Pulmonary artery endothelial cell (primary cell): ENCODE measurements around the gene SPECC1L. TPM values are rescaled to one million over a fixed set of nuclear protein-coding genes. Genes with fewer than 3 reads are reported as not detected.

Source experiments
- DNase-seq: peaks from one replicate; pipeline ENCODE4 v3.0.0-alpha.2; 2011; ENCODE audit warnings: low read depth, low spot score
- total RNA-seq: library from RNA; depleted of rRNA; stranded (reverse); fragments of >200 nt; gene quantifications from 2 replicates; pipeline ENCODE4 v1.2.3, GENCODE V29; 2014

Gene SPECC1L
- total RNA-seq, 1 donor from 2014 or later, result 42.0 TPM

DNA sequence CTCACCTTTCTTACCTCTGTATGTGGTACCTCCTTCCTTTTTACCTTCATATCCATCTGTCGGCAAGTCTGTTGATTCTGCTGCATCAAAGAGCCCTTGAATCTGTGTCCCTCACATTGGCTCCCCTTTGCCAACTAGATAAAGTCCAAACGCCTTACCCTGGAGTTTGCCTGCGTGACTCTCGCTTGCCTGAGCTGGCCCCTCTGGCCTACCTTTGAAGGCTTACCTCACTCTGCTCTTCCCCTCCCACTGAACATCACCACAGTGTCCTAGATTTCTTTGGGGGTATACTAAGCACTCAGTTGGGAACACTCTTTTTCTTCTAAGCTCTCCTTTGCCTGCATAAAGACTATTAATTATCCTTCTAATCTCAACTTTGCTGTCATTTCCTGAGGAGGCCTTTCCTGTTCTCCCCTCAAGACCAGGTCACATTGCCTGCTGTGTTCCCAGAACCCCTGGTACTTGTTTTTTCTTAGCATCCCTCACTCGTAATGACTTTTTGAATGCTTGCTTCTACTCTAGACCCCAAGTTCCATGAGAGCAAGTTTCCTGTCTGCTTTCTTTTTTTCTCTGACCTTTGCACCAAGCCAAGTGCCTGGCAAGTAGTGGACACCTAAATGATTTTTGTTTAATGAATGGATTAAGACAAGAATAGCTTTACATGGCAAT is 89.0 kb downstream of the SPECC1L start:
- peak; percentile 81 for DNase-seq

DNA sequence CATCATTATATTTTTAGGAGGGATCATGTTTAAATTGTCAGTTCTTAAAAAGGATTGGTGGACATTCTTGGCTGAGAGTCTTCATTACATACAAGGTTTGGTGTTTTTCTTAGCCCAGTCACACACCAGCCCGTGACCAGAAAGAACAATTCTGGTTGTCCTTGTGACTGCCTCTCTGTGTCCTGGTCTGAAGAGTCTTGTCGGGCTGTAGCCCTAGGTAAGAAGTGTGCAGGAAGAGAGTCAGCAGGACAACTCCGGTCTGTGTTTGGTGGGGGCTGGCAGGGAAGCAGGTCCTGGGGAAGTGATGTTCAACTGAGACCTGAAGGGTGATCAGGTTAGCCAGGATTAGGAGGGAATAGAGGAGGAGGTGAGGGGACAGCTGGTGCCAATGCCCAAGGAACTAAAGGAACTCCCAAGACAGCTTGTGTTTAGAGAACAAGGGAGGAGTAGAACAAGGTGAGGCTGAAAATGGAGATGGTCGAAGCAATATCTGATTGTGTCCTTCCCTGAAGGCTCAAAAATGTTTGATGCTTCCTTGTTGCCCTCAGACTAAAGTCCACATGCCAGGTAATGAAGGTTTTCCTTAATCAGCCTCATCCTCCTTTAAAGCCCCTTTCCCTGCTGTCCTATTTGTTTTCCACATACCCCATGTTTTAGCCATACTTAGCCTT is 91.5 kb downstream of the SPECC1L start:
- no peak for DNase-seq

DNA sequence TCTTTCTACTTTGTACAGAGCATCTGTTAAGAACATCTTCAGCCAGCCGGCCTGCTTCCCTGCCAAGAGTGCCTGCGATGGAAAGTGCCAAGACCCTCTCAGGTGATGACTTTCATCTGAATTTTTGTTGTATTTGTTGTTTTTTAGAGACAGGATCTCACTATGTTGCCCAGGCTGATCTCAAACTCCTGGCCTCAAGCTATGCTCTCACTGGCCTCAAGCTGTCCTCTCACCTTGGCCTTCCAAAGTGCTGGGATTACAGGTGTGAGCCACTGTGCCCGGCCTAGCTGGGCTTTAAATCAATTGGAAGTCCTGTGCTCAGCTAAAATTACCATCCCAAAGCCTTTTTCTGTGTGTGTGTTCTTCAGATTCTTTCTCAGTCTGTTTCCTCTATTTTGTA is 92.6 kb downstream of the SPECC1L start:
- DNase-seq, result no peak

DNA sequence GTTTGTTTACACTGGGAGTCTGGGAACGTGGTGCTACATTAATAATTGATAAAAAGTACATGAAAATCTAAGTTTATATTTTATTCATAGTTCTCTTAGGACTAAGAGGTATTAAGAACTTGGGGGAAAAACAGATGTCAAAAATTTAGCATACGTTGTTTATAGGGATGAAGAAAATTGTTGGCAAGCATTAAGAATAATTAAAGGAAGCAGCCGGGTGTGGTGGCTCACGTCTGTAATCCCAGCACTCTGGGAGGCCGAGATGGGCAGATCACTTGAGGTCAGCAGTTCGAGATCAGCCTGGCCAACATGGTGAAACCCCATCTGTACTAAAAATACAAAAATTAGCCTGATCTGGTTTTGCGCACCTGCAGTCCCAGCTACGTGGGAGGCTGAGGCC is 96.1 kb downstream of the SPECC1L start:
- DNase-seq, result no peak

DNA sequence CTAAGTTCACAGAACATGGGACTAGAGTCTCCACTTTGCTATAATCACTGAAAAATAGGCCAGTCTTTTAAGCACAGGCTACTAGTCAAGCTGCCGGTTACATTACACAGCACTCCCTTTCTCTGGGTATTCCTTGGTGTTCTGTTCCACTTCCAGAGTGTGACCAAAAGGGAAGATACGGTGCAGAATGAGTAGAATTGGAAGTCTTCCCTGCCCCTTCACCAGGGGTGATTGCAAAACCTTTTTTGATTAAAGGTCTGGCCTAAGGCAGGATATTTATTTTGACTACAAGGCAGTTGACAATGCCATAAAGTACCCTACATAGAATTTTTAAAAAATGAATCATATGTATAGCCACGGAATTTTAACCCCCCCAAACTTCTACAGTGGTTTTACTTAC is 97.2 kb downstream of the SPECC1L start:
- DNase-seq, result no peak

DNA sequence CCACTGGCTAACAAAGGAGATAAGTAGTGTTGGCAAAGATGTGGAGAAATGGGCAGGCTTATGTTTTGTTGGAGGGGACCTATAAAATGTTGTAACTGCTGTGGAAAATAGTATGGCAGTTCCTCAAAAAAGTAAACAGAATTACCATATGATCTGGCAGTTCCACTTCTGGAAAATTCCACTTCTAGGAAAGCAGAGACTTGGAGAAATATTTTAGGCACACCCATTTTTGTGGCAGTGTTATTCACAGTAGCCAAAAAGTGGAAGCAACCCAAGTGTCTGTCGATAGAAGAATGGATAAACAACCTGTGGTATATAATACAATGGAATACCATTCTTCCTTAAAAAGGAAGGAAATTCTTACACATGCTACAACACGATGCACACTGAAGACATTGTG is 99.8 kb downstream of the SPECC1L start:
- no peak for DNase-seq

DNA sequence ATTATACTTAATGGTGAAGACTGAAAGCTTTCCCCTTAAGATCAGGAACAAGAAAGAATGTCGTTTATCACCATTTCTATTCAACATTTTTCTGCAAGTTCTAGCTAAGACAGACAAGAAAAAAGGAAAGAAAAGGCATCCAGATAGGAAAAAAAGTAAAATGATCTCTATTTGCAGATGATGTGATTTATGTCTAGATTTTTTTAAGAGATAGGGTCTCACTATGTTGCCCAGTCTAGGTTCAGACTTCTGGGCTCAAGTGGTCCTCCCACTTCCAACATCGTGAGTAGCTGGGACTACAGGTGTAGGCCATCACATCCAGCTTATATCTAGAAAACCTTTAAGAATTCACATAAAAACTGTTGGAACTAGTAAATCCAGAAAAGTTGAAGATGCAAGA is 105.4 kb downstream of the SPECC1L start:
- no peak for DNase-seq

DNA sequence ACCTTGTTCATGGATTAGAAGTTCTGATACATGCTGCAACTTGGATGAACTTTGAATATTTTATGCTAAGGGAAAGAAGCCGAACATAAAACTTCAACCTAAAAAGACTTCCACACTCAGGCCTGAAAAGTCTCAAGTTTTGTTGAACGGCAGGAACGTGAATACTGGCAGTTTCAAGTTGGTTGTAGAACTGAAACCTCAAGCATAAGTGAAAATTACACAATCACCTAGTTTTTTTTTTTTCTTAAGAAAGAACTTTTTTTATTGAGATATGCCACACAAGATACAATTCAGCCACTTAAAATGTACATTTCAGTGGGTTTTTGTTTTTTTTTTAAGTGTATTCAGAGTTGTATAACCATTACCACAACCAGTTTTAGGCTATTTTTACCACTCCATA is 106.0 kb downstream of the SPECC1L start:
- no peak for DNase-seq

DNA sequence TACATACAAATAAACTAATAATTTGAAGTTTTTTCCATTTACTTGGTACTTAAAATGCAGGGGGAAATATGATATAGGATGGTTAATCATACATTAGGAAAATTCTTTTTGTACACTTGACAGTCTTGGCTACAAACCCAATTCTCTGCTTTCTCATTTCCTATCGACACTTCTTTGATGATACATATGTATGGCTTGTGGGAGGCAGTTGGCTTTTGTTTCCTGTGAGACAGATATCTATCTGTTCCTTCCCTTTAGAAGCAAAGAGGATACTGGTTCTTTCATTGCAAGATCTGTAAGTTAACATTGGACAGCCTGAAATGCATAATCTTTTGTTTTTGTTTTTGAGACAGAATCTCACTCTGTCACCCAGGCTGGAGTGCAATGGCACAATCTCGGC is 108.9 kb downstream of the SPECC1L start:
- no peak for DNase-seq

DNA sequence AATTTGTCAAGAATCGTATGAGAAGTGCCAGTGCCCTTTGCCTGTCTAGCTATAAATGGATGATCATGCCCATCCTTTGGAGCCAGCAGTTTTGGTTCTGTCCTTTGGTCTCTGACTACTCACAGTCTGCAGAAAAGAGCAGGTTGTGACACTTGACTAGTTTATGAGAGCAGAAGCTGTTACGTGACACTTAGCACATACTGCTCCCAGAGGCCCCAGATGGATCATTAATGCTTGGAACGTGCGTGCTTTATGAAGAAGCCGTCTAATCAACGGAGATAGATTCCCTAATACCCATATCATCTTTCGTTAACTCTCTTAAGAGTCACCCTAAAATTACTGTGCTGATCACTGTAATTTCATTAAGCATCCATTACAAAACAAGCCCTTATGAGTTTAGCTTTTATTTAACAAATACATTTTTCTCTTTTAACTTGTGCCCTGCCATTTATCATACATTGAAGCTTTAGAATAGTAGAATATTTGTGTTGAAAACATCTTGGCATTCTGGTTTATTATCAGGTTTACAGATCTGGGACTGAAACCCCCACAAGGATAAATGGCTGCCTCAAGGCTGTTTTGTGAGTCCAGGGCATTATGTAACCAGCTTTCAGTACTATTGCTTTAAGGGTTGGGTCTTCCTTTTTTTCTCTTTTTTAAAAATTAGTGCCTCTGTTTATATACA is 109.7 kb downstream of the SPECC1L start:
- no peak for DNase-seq

DNA sequence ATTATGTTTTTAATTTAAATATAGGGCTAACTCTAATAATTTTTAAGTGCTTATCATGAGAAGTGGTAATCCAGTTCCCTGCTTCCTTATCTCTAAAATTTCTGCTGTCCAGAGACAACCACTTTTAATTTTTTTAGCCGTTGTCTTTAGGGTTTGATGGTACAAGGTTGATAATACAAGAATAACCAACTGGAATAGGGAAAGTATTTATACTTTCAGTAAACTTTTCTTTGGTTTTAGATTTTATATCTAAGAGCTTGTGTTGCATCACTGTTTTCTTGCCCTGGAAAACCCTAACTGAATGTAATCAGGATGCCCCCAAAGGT is 110.2 kb downstream of the SPECC1L start:
- no peak for DNase-seq

DNA sequence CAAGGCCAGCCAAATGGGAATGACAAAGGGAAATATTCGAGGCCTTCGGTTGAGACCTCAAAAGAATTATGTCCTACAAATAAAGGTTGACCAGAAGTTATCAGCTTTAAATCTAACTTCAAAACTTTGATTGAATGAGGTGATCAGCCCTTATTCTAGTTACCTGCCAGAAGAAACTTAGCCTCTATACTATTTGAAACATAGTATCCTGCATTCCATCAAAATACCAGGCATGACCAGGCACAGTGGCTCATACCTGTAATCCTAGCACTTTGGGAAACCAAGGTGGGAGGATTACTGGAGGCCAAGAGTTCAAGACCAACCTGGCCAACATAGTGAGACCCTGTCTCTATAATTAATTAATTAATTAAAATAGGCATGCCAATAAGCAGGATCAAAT is 112.4 kb downstream of the SPECC1L start:
- no peak for DNase-seq

DNA sequence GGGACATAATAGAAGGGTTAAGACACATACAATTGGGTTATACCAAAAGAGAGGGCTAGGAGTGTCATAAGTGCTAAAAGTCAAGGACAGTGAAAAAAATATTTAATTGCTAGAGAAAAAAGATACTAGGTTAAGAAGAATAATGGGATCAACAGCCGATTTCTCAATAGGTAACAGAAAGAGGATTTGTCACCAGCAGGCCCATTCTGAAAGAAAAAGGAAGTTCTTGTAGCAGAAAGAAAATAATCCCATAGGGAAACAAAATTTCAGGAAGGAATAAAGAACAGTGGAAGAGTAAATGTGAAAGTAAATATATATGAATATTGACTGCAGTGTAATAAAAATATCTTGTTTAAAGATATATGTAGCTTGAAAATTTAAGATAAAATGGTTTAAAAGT is 113.5 kb downstream of the SPECC1L start:
- DNase-seq, result no peak

DNA sequence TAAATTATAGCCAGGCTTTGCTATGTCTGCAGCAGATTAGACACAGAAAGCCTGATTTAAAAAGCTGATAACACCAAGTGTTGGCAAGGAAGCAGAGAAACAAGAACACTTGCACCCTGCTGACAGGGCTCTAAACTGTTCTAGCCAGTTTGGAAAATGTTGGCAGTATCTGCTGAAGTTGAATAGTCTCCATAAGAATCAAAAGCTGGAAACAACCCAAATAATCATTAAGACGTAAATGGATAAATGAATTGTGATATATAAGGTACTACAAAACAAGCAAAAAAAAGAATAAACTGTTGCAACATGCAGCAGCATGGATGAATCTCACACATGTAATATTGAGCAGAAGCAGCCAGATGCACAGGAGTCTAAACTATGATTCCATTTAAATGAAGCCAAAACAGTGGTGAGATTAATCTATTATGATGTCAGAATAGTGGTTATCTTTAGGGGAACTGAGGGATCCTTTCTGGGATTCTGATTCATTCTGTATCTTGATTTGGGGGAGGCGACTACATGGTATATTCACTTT is 116.4 kb downstream of the SPECC1L start:
- no peak for DNase-seq

DNA sequence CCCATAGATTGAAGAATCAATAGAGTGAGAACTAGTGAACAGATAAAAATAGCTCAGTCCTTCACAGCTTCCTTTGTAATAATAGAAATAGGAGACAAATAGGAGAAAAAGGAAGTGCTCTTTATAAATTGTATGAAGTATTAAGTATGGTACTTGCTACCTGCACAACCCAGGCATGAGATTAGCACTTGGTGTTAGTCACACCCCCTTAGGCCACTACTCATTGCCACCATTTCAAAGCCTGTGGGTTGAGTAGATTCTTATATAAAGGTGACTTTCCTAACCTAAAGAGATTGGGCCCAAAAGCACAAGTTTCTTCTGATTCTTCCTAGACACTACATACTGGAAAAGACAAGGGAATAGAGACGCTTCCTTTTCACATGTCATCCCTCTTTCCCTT is 119.0 kb downstream of the SPECC1L start:
- DNase-seq, result no peak

DNA sequence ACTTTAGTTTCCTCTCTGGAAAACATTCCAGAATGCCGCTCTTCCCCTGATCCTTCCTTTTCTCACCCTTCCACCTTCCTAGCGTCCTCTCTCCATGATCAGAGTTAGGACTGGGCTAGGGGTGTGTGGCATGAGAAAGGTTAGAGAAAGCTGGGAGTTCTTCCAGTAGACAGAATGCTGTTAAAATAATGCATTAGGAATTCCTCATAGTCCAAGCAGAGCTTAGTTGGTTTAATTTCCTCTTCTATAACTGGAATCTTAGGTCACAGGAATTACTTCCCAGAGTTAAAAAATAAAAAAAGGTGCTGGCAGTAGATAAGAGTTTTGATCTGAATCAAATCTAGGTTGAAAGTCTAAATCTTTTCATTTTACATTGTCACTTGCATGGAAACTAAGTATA is 119.5 kb downstream of the SPECC1L start:
- no peak for DNase-seq

DNA sequence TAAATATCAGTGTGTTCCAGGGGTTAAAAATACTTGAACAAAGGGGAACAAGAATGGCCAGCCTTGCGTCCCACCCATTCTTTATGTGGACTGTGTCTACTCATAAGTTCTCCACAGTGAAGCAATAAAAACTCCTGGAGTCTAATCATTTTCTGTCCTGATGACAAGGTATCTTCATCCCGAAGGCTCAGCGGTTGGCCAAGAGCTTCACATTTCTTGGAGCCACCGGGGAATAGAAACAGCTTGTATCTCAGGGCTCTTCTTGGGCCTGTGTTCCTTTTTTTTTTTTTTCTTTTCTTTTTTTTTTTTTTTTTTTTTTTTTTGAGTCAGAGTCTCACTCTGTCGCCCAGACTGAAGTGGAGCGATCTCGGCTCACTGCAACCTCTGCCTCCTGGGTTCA is 119.9 kb downstream of the SPECC1L start:
- no peak for DNase-seq

DNA sequence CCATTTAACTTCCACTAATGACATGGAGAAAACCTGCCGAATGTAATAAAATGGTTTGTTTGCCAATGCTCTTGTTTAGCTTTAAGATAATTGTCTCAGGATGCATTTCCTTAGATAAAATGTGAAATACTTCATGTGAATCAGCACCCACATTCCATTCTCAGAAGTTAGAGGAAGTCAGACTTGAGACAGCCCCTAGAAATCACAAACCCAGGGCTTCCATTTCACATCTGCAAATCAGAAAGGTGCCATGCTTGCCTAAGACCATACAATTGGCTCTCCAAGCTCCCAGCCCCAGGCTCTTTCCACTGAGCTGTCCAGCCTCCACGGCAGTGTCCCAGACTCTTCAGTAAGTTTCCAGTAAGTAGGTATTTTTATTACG is 121.2 kb downstream of the SPECC1L start:
- DNase-seq, result no peak

DNA sequence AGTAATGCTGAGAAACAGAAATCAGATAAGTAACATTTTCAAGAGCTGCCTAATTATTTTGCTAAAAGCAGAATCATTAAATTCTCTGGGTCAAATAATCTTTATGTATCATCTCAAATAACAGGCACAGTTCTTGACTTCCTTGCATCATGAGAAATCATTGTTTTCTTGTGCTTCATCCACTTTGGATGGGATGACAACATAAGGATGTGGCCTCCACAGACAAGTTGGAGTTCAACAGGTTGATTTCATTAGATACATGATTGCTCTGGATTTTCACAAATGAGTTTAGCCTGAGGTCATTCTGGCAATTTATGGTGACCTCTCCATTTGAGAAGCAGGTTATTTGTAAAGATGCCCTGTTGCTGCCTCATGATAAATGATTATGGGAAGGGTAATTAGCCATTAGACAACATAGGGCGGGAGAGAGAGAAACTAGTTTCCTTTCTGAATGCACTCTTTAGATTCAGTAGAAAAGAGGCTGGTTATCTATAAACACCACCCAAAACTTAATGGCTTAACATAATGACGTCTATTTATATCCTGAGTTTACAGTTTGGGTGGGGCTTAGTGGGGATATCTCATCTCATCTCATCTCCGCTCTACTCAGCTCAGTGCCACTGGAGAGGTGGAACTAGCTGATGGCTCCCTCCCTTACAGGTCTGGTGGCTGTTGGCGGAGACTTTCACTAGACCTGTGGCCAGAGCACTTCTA is 121.7 kb downstream of the SPECC1L start:
- DNase-seq, result no peak

DNA sequence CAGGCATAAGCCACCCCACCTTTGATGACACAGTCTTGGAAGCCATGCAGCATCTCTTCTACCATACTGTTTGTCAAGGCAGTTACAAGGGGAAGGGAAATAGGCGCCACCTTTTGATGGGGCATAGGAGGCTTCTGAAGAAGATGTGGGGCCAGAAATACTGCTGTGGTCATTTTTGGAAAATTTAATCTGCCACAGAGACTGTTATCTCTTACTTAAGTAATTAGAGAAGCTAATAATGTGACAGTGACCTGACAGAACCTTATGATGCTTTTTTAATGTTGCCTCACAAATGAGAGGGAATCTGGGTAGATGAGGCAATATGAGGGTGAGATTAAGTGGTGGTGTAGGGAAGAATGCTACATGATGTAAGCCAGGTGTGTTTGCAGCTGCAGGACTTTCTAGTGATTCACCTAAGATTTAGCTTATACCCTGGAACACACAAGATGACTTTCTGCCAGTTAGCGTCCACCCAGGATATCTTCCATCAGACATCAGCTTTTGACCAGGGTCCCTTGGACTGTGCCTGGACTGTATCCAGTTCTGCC is 122.5 kb downstream of the SPECC1L start:
- no peak for DNase-seq

DNA sequence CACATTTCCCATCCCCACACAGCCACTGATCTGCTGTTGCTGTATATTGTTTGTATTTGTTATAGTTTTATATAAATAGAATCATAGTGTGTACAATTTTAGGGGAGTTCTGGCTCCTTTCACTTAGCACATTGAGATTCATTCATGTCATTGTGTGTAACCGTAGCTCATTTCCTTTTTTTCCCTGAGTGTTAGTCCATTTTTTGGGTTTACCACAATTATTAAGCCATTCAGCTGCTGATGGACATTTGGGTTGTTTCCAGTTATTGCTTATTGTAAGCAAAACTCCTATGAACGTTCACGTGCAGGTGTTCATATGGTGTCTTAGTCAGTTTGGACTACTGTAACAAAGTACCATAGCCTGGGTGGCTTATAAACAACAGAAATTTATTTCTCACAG is 123.2 kb downstream of the SPECC1L start:
- DNase-seq, result no peak

DNA sequence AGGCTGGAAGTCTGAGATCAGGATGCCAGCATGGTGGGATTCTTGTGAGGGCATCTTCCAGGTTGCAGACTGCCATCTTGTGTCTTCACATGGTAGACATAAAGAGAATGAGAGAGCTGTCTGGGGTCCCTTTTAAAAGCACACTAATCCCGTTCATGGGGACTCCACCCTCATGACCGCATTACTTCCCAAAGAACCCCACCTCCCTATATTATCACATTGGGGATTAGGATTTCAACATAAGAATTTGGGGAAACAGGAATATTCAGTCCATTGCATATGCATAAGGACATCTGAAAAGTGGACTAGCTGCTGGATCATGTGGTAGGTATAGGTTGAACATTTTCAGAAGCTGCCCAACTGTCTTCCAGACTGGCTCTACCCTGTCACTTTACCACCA is 123.6 kb downstream of the SPECC1L start:
- DNase-seq, result no peak
